ENCODE measurements around the gene MCF2L2. TPM values are rescaled to one million over a fixed set of nuclear protein-coding genes. Genes with fewer than 3 reads are reported as not detected.

MCF2L2 gene
- total and polyA plus RNA-seq, 2 donors (not counting 1 experiment from before 2014, with no cell fraction given): 0.03 to 1.6 TPM

GRCh38 chr3:183385698-183386613 is 42.5 kb downstream of the MCF2L2 start:
- no peaks in the 10 kb centered on the region for H3K36me3 ChIP-seq (replicated peaks in 1 of 2; ENCODE audit: control extremely low read depth in 1 of 2, control insufficient read depth in 1 of 2, extremely low read depth in 1 of 2, insufficient read depth in 2 of 2, low read length in 1 of 2)
- no peaks in the 10 kb centered on the region for H3K9me3 ChIP-seq (ENCODE audit: control extremely low read depth in 1 of 3, control insufficient read depth in 2 of 3, insufficient read depth in 1 of 3, low read length in 2 of 3)
- H3K4me3 ChIP-seq (ENCODE audit: control extremely low read depth in 1 of 5, extremely low read depth in 1 of 5, insufficient read depth in 1 of 5, low read depth in 2 of 5, low read length in 4 of 5): no peak overlapping the region
- POLR2A ChIA-PET: no interaction called here
- TF ChIP-seq, protein P1, sequence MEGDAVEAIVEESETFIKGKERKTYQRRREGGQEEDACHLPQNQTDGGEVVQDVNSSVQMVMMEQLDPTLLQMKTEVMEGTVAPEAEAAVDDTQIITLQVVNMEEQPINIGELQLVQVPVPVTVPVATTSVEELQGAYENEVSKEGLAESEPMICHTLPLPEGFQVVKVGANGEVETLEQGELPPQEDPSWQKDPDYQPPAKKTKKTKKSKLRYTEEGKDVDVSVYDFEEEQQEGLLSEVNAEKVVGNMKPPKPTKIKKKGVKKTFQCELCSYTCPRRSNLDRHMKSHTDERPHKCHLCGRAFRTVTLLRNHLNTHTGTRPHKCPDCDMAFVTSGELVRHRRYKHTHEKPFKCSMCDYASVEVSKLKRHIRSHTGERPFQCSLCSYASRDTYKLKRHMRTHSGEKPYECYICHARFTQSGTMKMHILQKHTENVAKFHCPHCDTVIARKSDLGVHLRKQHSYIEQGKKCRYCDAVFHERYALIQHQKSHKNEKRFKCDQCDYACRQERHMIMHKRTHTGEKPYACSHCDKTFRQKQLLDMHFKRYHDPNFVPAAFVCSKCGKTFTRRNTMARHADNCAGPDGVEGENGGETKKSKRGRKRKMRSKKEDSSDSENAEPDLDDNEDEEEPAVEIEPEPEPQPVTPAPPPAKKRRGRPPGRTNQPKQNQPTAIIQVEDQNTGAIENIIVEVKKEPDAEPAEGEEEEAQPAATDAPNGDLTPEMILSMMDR (IDR thresholded peaks at IDR 0.05): peak; percentile 76
- no peak for TF ChIP-seq EZH2 (IDR thresholded peaks at IDR 0.05; ENCODE audit: borderline replicate concordance, insufficient read depth, low read depth, low read length, poor library complexity, severe bottlenecking)
- peaks cover 14% of the 10 kb centered on the region for H3K4me1 Mint-ChIP-seq
- H3K27me3 ChIP-seq (replicated peaks in 1 of 4; ENCODE audit: control extremely low read depth in 1 of 4, control insufficient read depth in 3 of 4, insufficient read depth in 4 of 4, low read length in 3 of 4): peaks cover 0 to 11% (median 4%) of the 10 kb centered on the region in 4 experiments
- intact Hi-C loops (cut with micrococcal nuclease): loop anchor here (1.0 kb wide), 5 partner anchors 202 to 672 kb away; no protein-coding TSS in a partner anchor
- H3K4me3 Mint-ChIP-seq: no peak overlapping the region
- H2AFZ ChIP-seq (ENCODE audit: insufficient read depth, low read depth, low read length, poor library complexity, severe bottlenecking): no peak overlapping the region
- no peak overlapping the region for H3K9ac ChIP-seq (ENCODE audit: low read length)
- H3K4me1 ChIP-seq (ENCODE audit: control insufficient read depth in 2 of 2, insufficient read depth in 2 of 2, low read length in 2 of 2): peaks cover 14% of the 10 kb centered on the region in 2 donors
- 72% methylated on average over 6 of the region's 11 CpGs for WGBS (ENCODE audit: insufficient coverage)
- no peaks in the 10 kb centered on the region for H4K20me1 ChIP-seq (ENCODE audit: control insufficient read depth, insufficient read depth, low read length, poor library complexity, severe bottlenecking)
- DNase-seq (peak; percentile 77), ATAC-seq (ENCODE audit: low read depth) (peak; percentile 67)
- CTCF ChIA-PET: interaction anchor here (0.6 to 9.6 kb wide), 16 partner anchors 11 to 676 kb away, joined by 3 to 230 read pairs (median 3); partner anchors contain the start of gene MCF2L2
- no peaks in the 10 kb centered on the region for H3K9me3 Mint-ChIP-seq (ENCODE audit: insufficient read depth)
- no peak overlapping the region for H3K4me2 ChIP-seq (replicated peaks; ENCODE audit: low read depth, low read length, poor library complexity, severe bottlenecking)
- no peaks in the 10 kb centered on the region for H3K79me2 ChIP-seq (ENCODE audit: control insufficient read depth, insufficient read depth, low read length)
- H3K27me3 Mint-ChIP-seq: peaks cover 16% of the 10 kb centered on the region
- no peak overlapping the region for H3K27ac ChIP-seq (ENCODE audit: low read length in 2 of 2)
- no peak overlapping the region for H3K27ac Mint-ChIP-seq

GRCh38 chr3:183381673-183382072 is 46.7 kb downstream of the MCF2L2 start:
- ATAC-seq (ENCODE audit: low read depth) (peak; percentile 10), DNase-seq (peak; percentile 39)
- ChIA-PET CTCF (interaction anchor here (0.5 to 9.6 kb wide), 35 partner anchors 8 to 667 kb away, joined by 3 to 230 read pairs (median 5); partner anchors contain the start of genes B3GNT5 and LAMP3), POLR2A (no interaction called here)
- H3K27me3 ChIP-seq (replicated peaks in 1 of 4; ENCODE audit: control extremely low read depth in 1 of 4, control insufficient read depth in 3 of 4, insufficient read depth in 4 of 4, low read length in 3 of 4): peaks cover 0 to 25% (median 9%) of the 10 kb centered on the region in 4 experiments
- no peak overlapping the region for H3K9ac ChIP-seq (ENCODE audit: low read length)
- H3K9me3 ChIP-seq (ENCODE audit: control extremely low read depth in 1 of 3, control insufficient read depth in 2 of 3, insufficient read depth in 1 of 3, low read length in 2 of 3): no peaks in the 10 kb centered on the region
- Mint-ChIP-seq H3K4me1 (peaks cover 23% of the 10 kb centered on the region), H3K9me3 (ENCODE audit: insufficient read depth) (no peaks in the 10 kb centered on the region), H3K4me3 (no peak overlapping the region), H3K27me3 (peaks cover 34% of the 10 kb centered on the region), H3K27ac (peak overlapping the region; percentile 6)
- TF ChIP-seq EZH2 (IDR thresholded peaks at IDR 0.05; ENCODE audit: borderline replicate concordance, insufficient read depth, low read depth, low read length, poor library complexity, severe bottlenecking): no peak
- TF ChIP-seq, protein P1 (IDR thresholded peaks at IDR 0.05): no peak
- H2AFZ ChIP-seq (ENCODE audit: insufficient read depth, low read depth, low read length, poor library complexity, severe bottlenecking): no peak overlapping the region
- H3K27ac ChIP-seq (ENCODE audit: low read length in 2 of 2): no peak overlapping the region
- H4K20me1 ChIP-seq (ENCODE audit: control insufficient read depth, insufficient read depth, low read length, poor library complexity, severe bottlenecking): no peaks in the 10 kb centered on the region
- peaks cover 18 to 20% of the 10 kb centered on the region in 2 donors for H3K4me1 ChIP-seq (ENCODE audit: control insufficient read depth in 2 of 2, insufficient read depth in 2 of 2, low read length in 2 of 2)
- WGBS (ENCODE audit: insufficient coverage): no CpG with 5 or more reads among the region's 1 CpG
- no peaks in the 10 kb centered on the region for H3K36me3 ChIP-seq (replicated peaks in 1 of 2; ENCODE audit: control extremely low read depth in 1 of 2, control insufficient read depth in 1 of 2, extremely low read depth in 1 of 2, insufficient read depth in 2 of 2, low read length in 1 of 2)
- H3K79me2 ChIP-seq (ENCODE audit: control insufficient read depth, insufficient read depth, low read length): no peaks in the 10 kb centered on the region
- no peak overlapping the region for H3K4me3 ChIP-seq (ENCODE audit: control extremely low read depth in 1 of 5, extremely low read depth in 1 of 5, insufficient read depth in 1 of 5, low read depth in 2 of 5, low read length in 4 of 5)
- peak overlapping the region; percentile 37 for H3K4me2 ChIP-seq (replicated peaks; ENCODE audit: low read depth, low read length, poor library complexity, severe bottlenecking)
- intact Hi-C loops (cut with micrococcal nuclease): loop anchor here (1.0 to 2.0 kb wide), 5 partner anchors 127 to 667 kb away; no protein-coding TSS in a partner anchor

All from B cell (primary cell).